ENCODE results near the gene RUNX3. TPM values are rescaled to one million over a fixed set of nuclear protein-coding genes. Genes with fewer than 3 reads are reported as not detected.

Gene RUNX3
- polyA plus RNA-seq, 1 of the 3 experiments (the other 2 are of a cell fraction): not detected

DNA sequence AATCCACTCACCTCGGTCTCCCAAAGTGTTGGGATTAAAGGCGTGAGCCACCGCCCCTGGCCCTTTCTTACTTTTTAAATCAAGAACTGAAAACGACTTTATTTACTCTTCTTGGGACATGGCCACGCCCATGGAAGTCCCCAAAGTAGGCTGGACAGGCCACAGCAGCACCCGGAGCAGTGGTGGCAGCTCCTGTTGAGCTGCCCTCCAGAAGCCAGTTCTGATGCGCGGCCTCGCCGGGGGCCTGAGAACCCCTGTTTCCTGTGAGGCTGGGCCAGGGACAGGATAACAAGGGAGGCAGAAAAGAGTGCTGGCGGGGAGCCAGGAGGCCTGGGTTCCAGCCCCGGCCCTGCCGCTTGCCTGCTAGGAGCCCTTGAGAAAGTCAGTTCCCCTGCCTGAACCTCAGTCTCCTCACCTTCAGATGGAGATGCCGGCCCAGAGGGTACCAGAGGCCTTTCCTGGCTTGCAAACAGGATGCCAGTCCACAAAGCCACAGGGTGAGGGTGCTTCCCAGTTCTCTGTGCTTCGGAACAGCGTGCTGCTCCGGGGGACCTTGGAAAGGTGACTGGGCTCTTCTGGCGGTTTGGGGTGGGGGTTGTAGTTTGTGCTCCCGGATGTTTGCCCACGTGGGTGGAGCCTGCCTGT, 59.4 kb downstream of the RUNX3 start:
- no peak overlapping the region for H3K4me2 ChIP-seq
- no peaks in the 10 kb centered on the region for H3K79me2 ChIP-seq (ENCODE audit: insufficient read depth)
- whole genome bisulfite sequencing (ENCODE audit: low lambda C conversion rate): 64% methylated on average over 16 of the region's 20 CpGs
- H2AFZ ChIP-seq (ENCODE audit: low read depth): no peak overlapping the region
- no peaks in the 10 kb centered on the region for H3K36me3 ChIP-seq (replicated peaks in 1 of 2; ENCODE audit: control insufficient read depth in 1 of 2, insufficient read depth in 2 of 2, low read length in 1 of 2)
- DNase-seq: peak; percentile 59
- H3K27ac ChIP-seq (ENCODE audit: low read depth in 2 of 2, low read length in 1 of 2): no peak overlapping the region
- no peaks in the 10 kb centered on the region for H3K9me2 ChIP-seq
- TF ChIP-seq, protein P1, sequence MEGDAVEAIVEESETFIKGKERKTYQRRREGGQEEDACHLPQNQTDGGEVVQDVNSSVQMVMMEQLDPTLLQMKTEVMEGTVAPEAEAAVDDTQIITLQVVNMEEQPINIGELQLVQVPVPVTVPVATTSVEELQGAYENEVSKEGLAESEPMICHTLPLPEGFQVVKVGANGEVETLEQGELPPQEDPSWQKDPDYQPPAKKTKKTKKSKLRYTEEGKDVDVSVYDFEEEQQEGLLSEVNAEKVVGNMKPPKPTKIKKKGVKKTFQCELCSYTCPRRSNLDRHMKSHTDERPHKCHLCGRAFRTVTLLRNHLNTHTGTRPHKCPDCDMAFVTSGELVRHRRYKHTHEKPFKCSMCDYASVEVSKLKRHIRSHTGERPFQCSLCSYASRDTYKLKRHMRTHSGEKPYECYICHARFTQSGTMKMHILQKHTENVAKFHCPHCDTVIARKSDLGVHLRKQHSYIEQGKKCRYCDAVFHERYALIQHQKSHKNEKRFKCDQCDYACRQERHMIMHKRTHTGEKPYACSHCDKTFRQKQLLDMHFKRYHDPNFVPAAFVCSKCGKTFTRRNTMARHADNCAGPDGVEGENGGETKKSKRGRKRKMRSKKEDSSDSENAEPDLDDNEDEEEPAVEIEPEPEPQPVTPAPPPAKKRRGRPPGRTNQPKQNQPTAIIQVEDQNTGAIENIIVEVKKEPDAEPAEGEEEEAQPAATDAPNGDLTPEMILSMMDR (IDR thresholded peaks at IDR 0.05): no peak
- H3K9me3 ChIP-seq: no peaks in the 10 kb centered on the region
- no peaks in the 10 kb centered on the region for H4K20me1 ChIP-seq (ENCODE audit: insufficient read depth)
- no peak overlapping the region for H3K4me3 ChIP-seq (ENCODE audit: low read depth in 2 of 2, low read length in 1 of 2)
- ChIA-PET CTCF (interaction anchor here (1.5 kb wide), 1 partner anchor 27 kb away, joined by 5 read pairs; no protein-coding TSS in a partner anchor), POLR2A (no interaction called here)
- H3F3A ChIP-seq (replicated peaks; ENCODE audit: insufficient read depth): no peaks in the 10 kb centered on the region
- no peaks in the 10 kb centered on the region for H3K27me3 ChIP-seq (ENCODE audit: insufficient read depth)
- H3K9ac ChIP-seq: no peak overlapping the region
- H3K4me1 ChIP-seq (ENCODE audit: control insufficient read depth in 1 of 2, insufficient read depth in 2 of 2, low read depth in 1 of 2, low read length in 1 of 2): no peaks in the 10 kb centered on the region

DNA sequence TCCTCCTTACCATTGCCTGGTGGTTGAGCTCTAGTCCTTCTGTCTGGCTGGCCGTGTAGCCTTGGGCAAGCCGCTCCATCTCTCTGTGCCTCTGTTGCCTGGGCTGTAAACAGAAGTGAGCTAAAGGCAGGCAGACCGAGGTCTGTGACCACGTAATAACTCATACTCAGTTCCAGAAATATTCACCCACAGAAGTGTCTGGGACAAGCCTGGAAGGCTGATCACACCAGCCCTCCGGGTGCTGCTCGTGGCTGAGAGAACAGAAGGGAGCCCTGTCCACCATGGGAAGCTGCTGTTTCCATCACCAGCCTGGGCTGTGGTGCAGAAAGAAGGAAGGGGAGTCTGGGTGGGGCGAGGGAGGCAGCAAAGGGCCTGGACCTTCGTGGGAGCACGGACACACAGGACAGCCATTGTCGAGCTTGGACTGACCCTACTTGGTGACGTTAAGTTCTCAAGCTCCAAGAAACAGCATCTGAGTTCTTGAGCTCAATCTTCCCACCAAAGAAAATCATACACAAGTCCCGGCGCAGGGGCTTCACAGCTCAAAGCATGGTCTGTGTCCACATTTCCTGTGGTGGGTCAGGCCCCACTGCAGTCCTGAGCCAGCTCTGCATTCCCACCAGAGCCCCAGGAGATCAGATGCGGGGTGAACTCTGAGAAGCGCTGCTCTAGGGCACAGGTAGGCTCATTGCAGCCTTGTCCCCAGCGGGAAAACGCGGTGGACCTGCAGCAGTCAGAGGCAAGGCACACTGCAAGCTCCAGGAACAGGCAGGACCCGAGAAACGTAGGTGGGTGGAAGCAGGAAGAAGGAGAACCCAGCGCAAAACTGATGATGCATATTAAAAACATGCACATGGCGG, 61.8 kb downstream of the RUNX3 start:
- H3F3A ChIP-seq (replicated peaks; ENCODE audit: insufficient read depth): no peaks in the 10 kb centered on the region
- H3K4me1 ChIP-seq (ENCODE audit: control insufficient read depth in 1 of 2, insufficient read depth in 2 of 2, low read depth in 1 of 2, low read length in 1 of 2): no peaks in the 10 kb centered on the region
- no peaks in the 10 kb centered on the region for H4K20me1 ChIP-seq (ENCODE audit: insufficient read depth)
- no peak overlapping the region for H3K9ac ChIP-seq
- H3K27ac ChIP-seq (ENCODE audit: low read depth in 2 of 2, low read length in 1 of 2): no peak overlapping the region
- H3K79me2 ChIP-seq (ENCODE audit: insufficient read depth): no peaks in the 10 kb centered on the region
- no peaks in the 10 kb centered on the region for H3K27me3 ChIP-seq (ENCODE audit: insufficient read depth)
- no peak overlapping the region for H3K4me2 ChIP-seq
- H2AFZ ChIP-seq (ENCODE audit: low read depth): no peak overlapping the region
- CTCF ChIA-PET: interaction anchor here (0.6 to 1.3 kb wide), 5 partner anchors 20 to 337 kb away, joined by 3 to 4 read pairs (median 4); no protein-coding TSS in a partner anchor
- WGBS (ENCODE audit: low lambda C conversion rate): 71% methylated on average over 20 of the region's 22 CpGs
- no peak overlapping the region for H3K4me3 ChIP-seq (ENCODE audit: low read depth in 2 of 2, low read length in 1 of 2)
- H3K36me3 ChIP-seq (replicated peaks in 1 of 2; ENCODE audit: control insufficient read depth in 1 of 2, insufficient read depth in 2 of 2, low read length in 1 of 2): no peaks in the 10 kb centered on the region
- H3K9me2 ChIP-seq: no peaks in the 10 kb centered on the region
- TF ChIP-seq TCF12 (IDR thresholded peaks at IDR 0.05): no peak
- TF ChIP-seq, protein P2, sequence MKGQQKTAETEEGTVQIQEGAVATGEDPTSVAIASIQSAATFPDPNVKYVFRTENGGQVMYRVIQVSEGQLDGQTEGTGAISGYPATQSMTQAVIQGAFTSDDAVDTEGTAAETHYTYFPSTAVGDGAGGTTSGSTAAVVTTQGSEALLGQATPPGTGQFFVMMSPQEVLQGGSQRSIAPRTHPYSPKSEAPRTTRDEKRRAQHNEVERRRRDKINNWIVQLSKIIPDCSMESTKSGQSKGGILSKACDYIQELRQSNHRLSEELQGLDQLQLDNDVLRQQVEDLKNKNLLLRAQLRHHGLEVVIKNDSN (IDR thresholded peaks at IDR 0.05; ENCODE audit: borderline replicate concordance, low read depth): no peak
- TF ChIP-seq FOSL2 (IDR thresholded peaks at IDR 0.05; ENCODE audit: borderline replicate concordance, low read depth): no peak
- TF ChIP-seq, protein P3, sequence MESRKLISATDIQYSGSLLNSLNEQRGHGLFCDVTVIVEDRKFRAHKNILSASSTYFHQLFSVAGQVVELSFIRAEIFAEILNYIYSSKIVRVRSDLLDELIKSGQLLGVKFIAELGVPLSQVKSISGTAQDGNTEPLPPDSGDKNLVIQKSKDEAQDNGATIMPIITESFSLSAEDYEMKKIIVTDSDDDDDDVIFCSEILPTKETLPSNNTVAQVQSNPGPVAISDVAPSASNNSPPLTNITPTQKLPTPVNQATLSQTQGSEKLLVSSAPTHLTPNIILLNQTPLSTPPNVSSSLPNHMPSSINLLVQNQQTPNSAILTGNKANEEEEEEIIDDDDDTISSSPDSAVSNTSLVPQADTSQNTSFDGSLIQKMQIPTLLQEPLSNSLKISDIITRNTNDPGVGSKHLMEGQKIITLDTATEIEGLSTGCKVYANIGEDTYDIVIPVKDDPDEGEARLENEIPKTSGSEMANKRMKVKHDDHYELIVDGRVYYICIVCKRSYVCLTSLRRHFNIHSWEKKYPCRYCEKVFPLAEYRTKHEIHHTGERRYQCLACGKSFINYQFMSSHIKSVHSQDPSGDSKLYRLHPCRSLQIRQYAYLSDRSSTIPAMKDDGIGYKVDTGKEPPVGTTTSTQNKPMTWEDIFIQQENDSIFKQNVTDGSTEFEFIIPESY (IDR thresholded peaks at IDR 0.05; ENCODE audit: borderline replicate concordance, low read depth): no peak
- TF ChIP-seq RFX5 (IDR thresholded peaks at IDR 0.05; ENCODE audit: low read length): no peak
- TF ChIP-seq GATA2 (CRISPR knock-in tag; IDR thresholded peaks at IDR 0.05): no peak
- TF ChIP-seq EP300 (IDR thresholded peaks at IDR 0.05; ENCODE audit: borderline replicate concordance in 1 of 2, low read depth in 1 of 2, low read length in 1 of 2): no peak
- TF ChIP-seq MXI1 (IDR thresholded peaks at IDR 0.05; ENCODE audit: low read depth, low read length): no peak
- TF ChIP-seq ELF1 (IDR thresholded peaks at IDR 0.05): no peak
- TF ChIP-seq SMC3 (IDR thresholded peaks at IDR 0.05; ENCODE audit: low read depth, low read length): no peak
- TF ChIP-seq, protein P4, sequence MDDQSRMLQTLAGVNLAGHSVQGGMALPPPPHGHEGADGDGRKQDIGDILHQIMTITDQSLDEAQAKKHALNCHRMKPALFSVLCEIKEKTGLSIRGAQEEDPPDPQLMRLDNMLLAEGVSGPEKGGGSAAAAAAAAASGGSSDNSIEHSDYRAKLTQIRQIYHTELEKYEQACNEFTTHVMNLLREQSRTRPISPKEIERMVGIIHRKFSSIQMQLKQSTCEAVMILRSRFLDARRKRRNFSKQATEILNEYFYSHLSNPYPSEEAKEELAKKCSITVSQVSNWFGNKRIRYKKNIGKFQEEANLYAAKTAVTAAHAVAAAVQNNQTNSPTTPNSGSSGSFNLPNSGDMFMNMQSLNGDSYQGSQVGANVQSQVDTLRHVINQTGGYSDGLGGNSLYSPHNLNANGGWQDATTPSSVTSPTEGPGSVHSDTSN (IDR thresholded peaks at IDR 0.05): no peak
- no peak for TF ChIP-seq POLR2AphosphoS5 (IDR thresholded peaks at IDR 0.05; ENCODE audit: low read depth, low read length)
- TF ChIP-seq FOXM1 (IDR thresholded peaks at IDR 0.05; ENCODE audit: low read depth): no peak
- TF ChIP-seq RAD21 (IDR thresholded peaks at IDR 0.05; ENCODE audit: low read length): no peak
- no peak for TF ChIP-seq TEAD4 (IDR thresholded peaks at IDR 0.05; ENCODE audit: borderline replicate concordance, insufficient read depth)
- TF ChIP-seq, protein P1 (IDR thresholded peaks at IDR 0.05): no peak
- TF ChIP-seq TAF1 (IDR thresholded peaks at IDR 0.05; ENCODE audit: borderline replicate concordance, low read depth, low read length): no peak
- no peak for TF ChIP-seq RCOR1 (IDR thresholded peaks at IDR 0.05; ENCODE audit: low read length)
- DNase-seq: no peak
- POLR2A ChIA-PET: no interaction called here
- no peaks in the 10 kb centered on the region for H3K9me3 ChIP-seq
